Retinal pigment epithelial cell (primary cell): ENCODE results near the gene KLHL1.

Experiments
- DNase-seq: peaks from one replicate; pipeline ENCODE4 v3.0.0-alpha.2; 2010; ENCODE audit warnings: low read depth
- H3K4me3 ChIP-seq: 2 replicates; pipeline ENCODE4 v1.5.1; 2011; ENCODE audit warnings: mild to moderate bottlenecking, low read length, control low read depth, moderate library complexity
- CTCF ChIP-seq: conservative IDR thresholded peaks from 2 replicates; pipeline ENCODE4 v1.5.1; 2011; ENCODE audit warnings: low read depth, low read length, control low read depth, inconsistent platforms

KLHL1 gene

DNA sequence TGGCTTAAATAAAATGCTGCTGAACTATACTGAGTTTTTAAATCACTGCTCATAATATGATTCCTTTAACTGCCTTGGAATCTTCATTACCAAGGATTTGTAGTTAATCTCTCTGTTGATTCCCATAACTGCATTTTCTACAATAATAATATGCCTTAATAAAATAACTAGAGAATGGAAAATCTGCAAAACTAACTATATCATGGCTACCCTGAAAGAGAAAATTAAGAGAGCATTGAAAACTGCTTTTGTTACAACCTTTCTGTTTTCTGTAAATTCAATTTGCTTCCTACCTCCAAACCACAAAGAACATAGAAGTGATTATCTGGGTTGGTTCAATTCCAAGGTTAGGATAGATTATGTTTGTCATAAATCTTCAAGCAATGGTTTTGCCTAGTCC lies 203.5 kb downstream of the KLHL1 start:
- no peak for TF ChIP-seq CTCF
- H3K4me3 ChIP-seq = no peak overlapping the region
- DNase-seq = peak; percentile 45

DNA sequence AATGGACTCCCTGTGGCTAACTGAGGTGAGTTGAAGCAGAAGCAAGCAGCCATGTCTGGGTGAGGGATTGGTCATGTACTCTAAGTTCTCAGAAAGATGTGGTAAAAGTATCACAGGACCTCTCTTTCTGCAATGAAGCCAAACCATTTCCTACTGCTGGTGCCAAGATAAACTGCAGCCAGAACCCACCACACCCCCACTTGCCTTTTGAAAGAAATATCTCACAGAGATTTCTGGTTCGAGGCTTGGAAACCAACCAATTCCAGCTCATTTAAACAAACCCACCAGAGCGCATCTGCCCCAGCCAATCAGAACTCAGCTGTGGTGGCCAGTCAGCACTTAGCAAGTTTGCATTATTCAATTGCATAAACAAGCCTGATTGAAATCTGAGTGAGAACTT lies 205.2 kb downstream of the KLHL1 start:
- no peak for TF ChIP-seq CTCF
- DNase-seq = no peak
- no peak overlapping the region for H3K4me3 ChIP-seq

DNA sequence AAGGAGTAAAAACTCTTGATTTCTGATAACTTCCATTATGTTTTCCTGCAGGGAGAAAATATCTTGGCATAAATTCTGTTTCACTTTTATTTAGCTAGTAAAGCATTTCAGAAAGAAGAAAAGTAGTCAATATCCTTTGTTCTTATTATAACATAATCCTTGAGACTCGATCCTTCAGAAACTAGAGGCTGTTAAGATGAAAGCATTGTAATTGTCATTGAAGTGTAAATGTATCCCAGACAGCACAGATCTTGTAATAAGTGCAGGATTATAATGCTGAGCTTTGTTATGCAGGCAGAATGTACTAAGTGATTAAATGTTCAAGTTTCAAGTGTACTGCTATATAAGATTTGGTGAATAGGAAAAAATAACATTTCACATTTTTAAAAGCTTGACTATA lies 225.8 kb downstream of the KLHL1 start:
- TF ChIP-seq CTCF = no peak
- no peak overlapping the region for H3K4me3 ChIP-seq
- no peak for DNase-seq

- TF ChIP-seq CTCF = no peak
- no peak overlapping the region for H3K4me3 ChIP-seq
- no peak for DNase-seq
Measured at GRCh38 chr13:69879936-69880335, 228.3 kb downstream of the KLHL1 start.

- H3K4me3 ChIP-seq = no peak overlapping the region
- no peak for DNase-seq
- TF ChIP-seq CTCF = no peak
Measured at GRCh38 chr13:69872321-69873047, 235.8 kb downstream of the KLHL1 start.

DNA sequence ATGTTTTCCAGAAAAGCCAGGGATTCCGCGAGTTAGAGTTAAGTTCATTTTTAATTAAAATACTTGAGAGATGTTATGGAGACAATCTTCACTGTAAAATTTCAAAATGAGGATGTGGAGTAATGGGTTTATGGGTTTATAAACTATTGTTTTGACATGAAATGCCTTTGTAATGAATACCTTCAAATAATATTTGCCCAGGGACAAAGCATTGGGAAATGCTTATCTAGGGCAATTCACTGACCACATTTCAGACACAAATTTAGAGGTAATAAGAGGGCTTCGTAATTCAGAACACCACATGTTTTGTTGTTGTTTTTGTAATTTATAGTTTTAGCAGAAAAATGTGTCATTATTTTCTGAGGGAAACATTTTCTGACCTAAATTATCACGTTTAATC lies 241.7 kb downstream of the KLHL1 start:
- H3K4me3 ChIP-seq = no peak overlapping the region
- TF ChIP-seq CTCF = no peak
- no peak for DNase-seq

DNA sequence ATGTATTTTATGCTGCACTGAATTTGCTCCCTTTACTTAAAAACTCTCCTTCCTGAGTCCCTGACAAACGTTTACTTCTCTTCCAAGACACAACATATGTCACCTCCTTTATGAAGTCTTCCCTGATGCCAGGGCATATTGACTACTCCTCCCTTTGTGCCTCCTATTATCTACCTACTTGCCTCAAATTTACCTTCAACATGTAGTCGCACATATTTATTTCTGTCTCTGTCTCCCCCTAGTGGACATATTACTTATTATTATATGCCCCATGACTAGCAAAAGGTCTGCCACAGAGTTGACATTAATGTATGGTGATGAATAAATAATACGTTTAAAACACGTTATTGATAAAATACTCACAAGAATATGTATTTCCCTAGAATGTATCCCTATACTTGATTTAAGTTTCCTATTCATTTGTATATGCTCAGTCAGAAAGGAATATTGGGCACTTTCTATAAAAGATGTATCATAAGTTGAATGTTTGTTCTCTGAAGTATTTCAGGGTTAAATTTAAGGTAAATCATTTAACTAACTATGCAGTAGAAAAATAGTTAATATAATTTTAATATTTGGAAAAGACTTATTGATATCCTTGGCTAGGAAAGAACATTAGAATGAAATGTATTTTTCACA lies 250.9 kb downstream of the KLHL1 start:
- H3K4me3 ChIP-seq = no peak overlapping the region
- DNase-seq = no peak
- peak; percentile 61 for TF ChIP-seq CTCF
